Loucy (cell line): ENCODE results near the gene P4HA1.

Experiments used
- CTCF ChIP-seq: fragments of 200-600 bp; sonication (generic); conservative IDR thresholded peaks from 2 replicates; pipeline ENCODE4 v1.5.1; 2014; ENCODE audit warnings: mild to moderate bottlenecking, antibody characterized with exemption, low read length
- EZH2phosphoT487 ChIP-seq: fragments of 200-600 bp; IDR thresholded peaks from 2 replicates; pipeline ENCODE4 v1.6.1; 2018; ENCODE audit warnings: antibody characterized with exemption, mild to moderate bottlenecking, moderate library complexity, borderline replicate concordance

GRCh38 chr10:72997099-72997498 lies 99.6 kb downstream of the P4HA1 start:
- no peak for TF ChIP-seq CTCF
- no peak for TF ChIP-seq EZH2phosphoT487
